ENCODE results near the gene ERC2. TPM values are rescaled to one million over a fixed set of nuclear protein-coding genes. Genes with fewer than 3 reads are reported as not detected.

ERC2 gene
- total RNA-seq, 2 experiments from 2014 or later = not detected

GRCh38 chr3:55779543-55779942, 688.7 kb downstream of the ERC2 start:
- no peaks in the 10 kb centered on the region for H3K9me3 ChIP-seq (ENCODE audit: low read length)
- H3K36me3 ChIP-seq (ENCODE audit: insufficient read depth, low read length) = no peaks in the 10 kb centered on the region
- no peak overlapping the region for H2AFZ ChIP-seq (ENCODE audit: low read length)
- TF ChIP-seq CTCF (conservative IDR thresholded peaks at IDR 0.05; ENCODE audit: low read length) (no peak), EZH2phosphoT487 (IDR thresholded peaks at IDR 0.05; ENCODE audit: borderline replicate concordance, low read depth, low read length) (no peak)
- H3K79me2 ChIP-seq (ENCODE audit: insufficient read depth, low read depth, low read length) = no peaks in the 10 kb centered on the region
- no peak overlapping the region for H3K4me2 ChIP-seq (ENCODE audit: low read length)
- ChIA-PET POLR2A (interaction anchor here (1.0 kb wide), 1 partner anchor 16 kb away, joined by 3 read pairs; no protein-coding TSS in a partner anchor), CTCF (ENCODE audit: unreplicated experiment) (no interaction called here)
- H3K9me2 ChIP-seq (ENCODE audit: insufficient read depth, low read length) = no peaks in the 10 kb centered on the region
- H3K27ac ChIP-seq (ENCODE audit: low read depth, low read length, poor library complexity, severe bottlenecking) = no peak overlapping the region
- intact Hi-C loops (cut with micrococcal nuclease; ENCODE audit: unreplicated experiment) = no loop called here
- H4K20me1 ChIP-seq (ENCODE audit: insufficient read depth, low read length) = no peaks in the 10 kb centered on the region
- no peaks in the 10 kb centered on the region for H3K4me1 ChIP-seq (ENCODE audit: insufficient read depth, low read length, poor library complexity, severe bottlenecking)
- no peak overlapping the region for H3K4me3 ChIP-seq (ENCODE audit: low read depth, low read length, poor library complexity, severe bottlenecking)
- DNase-seq (ENCODE audit: low spot score) = no peak
- no TSS peak for BruUV-seq (replicated peaks)

- H3K36me3 ChIP-seq (ENCODE audit: insufficient read depth, low read length) = no peaks in the 10 kb centered on the region
- no peaks in the 10 kb centered on the region for H3K9me3 ChIP-seq (ENCODE audit: low read length)
- no peak overlapping the region for H3K4me2 ChIP-seq (ENCODE audit: low read length)
- no TSS peak for BruUV-seq (replicated peaks)
- POLR2A ChIA-PET = interaction anchor here (1.1 kb wide), 1 partner anchor 18 kb away, joined by 3 read pairs; no protein-coding TSS in a partner anchor
- no peak overlapping the region for H2AFZ ChIP-seq (ENCODE audit: low read length)
- no peak for TF ChIP-seq EZH2phosphoT487 (IDR thresholded peaks at IDR 0.05; ENCODE audit: borderline replicate concordance, low read depth, low read length)
- no peak for TF ChIP-seq CTCF (conservative IDR thresholded peaks at IDR 0.05; ENCODE audit: low read length)
- intact Hi-C loops (cut with micrococcal nuclease; ENCODE audit: unreplicated experiment) = no loop called here
- H3K4me3 ChIP-seq (ENCODE audit: low read depth, low read length, poor library complexity, severe bottlenecking) = no peak overlapping the region
- CTCF ChIA-PET (ENCODE audit: unreplicated experiment) = no interaction called here
- no peaks in the 10 kb centered on the region for H3K4me1 ChIP-seq (ENCODE audit: insufficient read depth, low read length, poor library complexity, severe bottlenecking)
- H4K20me1 ChIP-seq (ENCODE audit: insufficient read depth, low read length) = no peaks in the 10 kb centered on the region
- DNase-seq (ENCODE audit: low spot score) = no peak
- H3K27ac ChIP-seq (ENCODE audit: low read depth, low read length, poor library complexity, severe bottlenecking) = no peak overlapping the region
- H3K9me2 ChIP-seq (ENCODE audit: insufficient read depth, low read length) = no peaks in the 10 kb centered on the region
- H3K79me2 ChIP-seq (ENCODE audit: insufficient read depth, low read depth, low read length) = no peaks in the 10 kb centered on the region
These were observed 692.7 kb downstream of the ERC2 start for GRCh38 chr3:55775366-55776154.

GRCh38 chr3:55774856-55775255, 693.4 kb downstream of the ERC2 start:
- no peak overlapping the region for H3K4me2 ChIP-seq (ENCODE audit: low read length)
- BruUV-seq (replicated peaks) = no TSS peak
- DNase-seq (ENCODE audit: low spot score) = no peak
- H3K4me1 ChIP-seq (ENCODE audit: insufficient read depth, low read length, poor library complexity, severe bottlenecking) = no peaks in the 10 kb centered on the region
- no peaks in the 10 kb centered on the region for H3K9me2 ChIP-seq (ENCODE audit: insufficient read depth, low read length)
- POLR2A ChIA-PET = no interaction called here
- no peak overlapping the region for H2AFZ ChIP-seq (ENCODE audit: low read length)
- no peaks in the 10 kb centered on the region for H4K20me1 ChIP-seq (ENCODE audit: insufficient read depth, low read length)
- H3K4me3 ChIP-seq (ENCODE audit: low read depth, low read length, poor library complexity, severe bottlenecking) = no peak overlapping the region
- no peaks in the 10 kb centered on the region for H3K79me2 ChIP-seq (ENCODE audit: insufficient read depth, low read depth, low read length)
- intact Hi-C loops (cut with micrococcal nuclease; ENCODE audit: unreplicated experiment) = no loop called here
- TF ChIP-seq EZH2phosphoT487 (IDR thresholded peaks at IDR 0.05; ENCODE audit: borderline replicate concordance, low read depth, low read length) (no peak), CTCF (conservative IDR thresholded peaks at IDR 0.05; ENCODE audit: low read length) (no peak)
- CTCF ChIA-PET (ENCODE audit: unreplicated experiment) = no interaction called here
- H3K9me3 ChIP-seq (ENCODE audit: low read length) = no peaks in the 10 kb centered on the region
- H3K27ac ChIP-seq (ENCODE audit: low read depth, low read length, poor library complexity, severe bottlenecking) = no peak overlapping the region
- no peaks in the 10 kb centered on the region for H3K36me3 ChIP-seq (ENCODE audit: insufficient read depth, low read length)

All from OCI-LY7 (cell line).